DND-41 (cell line): ENCODE results near the gene MAP2K5.

ENCODE experiments used
- CTCF ChIP-seq: IDR thresholded peaks from 2 replicates; pipeline ENCODE4 v1.5.1; 2012; ENCODE audit warnings: borderline replicate concordance, low read length, moderate library complexity, mild to moderate bottlenecking; ENCODE audit not compliant: poor library complexity, severe bottlenecking; ENCODE audit errors: extremely low read depth
- EZH2 ChIP-seq: IDR thresholded peaks from 3 replicates; pipeline ENCODE4 v1.6.1; 2012; ENCODE audit warnings: borderline replicate concordance, low read depth, mild to moderate bottlenecking, moderate library complexity, low read length, inconsistent platforms; ENCODE audit not compliant: severe bottlenecking

- TF ChIP-seq CTCF (no peak), EZH2 (no peak)
These were observed 207.9 kb downstream of the MAP2K5 start for GRCh38 chr15:67750371-67750770.
